ENCODE data around the gene SLC25A30. TPM values are rescaled to one million over a fixed set of nuclear protein-coding genes. Genes with fewer than 3 reads are reported as not detected.

Gene SLC25A30
- total and polyA plus RNA-seq, 2 of the 13 experiments (the other 11 are each of a cell fraction or from before 2014, with no cell fraction given): 19.6 to 22.5 TPM

DNA sequence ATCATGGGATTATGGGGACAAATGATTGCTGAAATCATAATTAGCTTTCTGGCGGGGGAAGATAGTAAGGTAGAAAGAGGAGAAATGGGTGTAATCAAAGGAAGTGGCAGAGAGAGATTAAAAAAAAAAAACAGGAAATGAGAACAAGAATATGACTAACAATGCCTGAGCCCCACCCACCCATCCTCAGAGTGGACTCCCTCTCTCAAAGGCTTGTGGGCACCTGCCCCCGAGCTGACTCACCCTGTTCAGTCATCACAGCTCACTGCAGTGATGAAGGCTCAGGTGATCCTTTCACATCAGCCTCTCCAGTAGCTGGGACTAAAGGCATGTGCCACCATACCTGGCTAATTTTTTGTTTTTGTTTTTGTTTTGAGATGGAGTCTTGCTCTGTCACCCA lies 50.8 kb downstream of the SLC25A30 start:
- DNase-seq (ENCODE audit: low spot score): peak; percentile 69

DNA sequence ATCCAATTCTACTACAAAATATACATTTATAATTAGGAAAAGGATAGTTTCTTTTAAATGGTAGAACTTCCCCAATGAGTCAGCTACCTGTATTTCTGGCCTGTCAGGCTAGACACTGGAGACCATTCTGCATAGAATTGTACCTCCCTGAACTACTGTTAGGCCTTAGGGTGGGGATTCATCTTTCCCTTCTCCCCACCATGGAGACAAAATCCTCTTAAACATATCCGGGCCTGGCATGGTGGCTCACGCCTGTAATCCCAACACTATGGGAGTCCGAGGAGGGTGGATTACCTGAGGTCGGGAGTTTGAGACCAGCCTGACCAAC lies 52.7 kb downstream of the SLC25A30 start:
- 96% methylated on average over 4 of the region's 4 CpGs for WGBS (ENCODE audit: low lambda C conversion rate)
- no peak for ATAC-seq
- TF ChIP-seq ZNF563 (CRISPR knock-in tag; IDR thresholded peaks at IDR 0.05): no peak
- TF ChIP-seq ZNF7 (CRISPR knock-in tag; IDR thresholded peaks at IDR 0.05): no peak
- no peak for TF ChIP-seq ZNF510 (CRISPR knock-in tag; IDR thresholded peaks at IDR 0.05; ENCODE audit: low read depth)
- no peak for TF ChIP-seq SNAPC5 (CRISPR knock-in tag; IDR thresholded peaks at IDR 0.05; ENCODE audit: borderline replicate concordance)
- TF ChIP-seq ZNF292 (CRISPR knock-in tag; IDR thresholded peaks at IDR 0.05; ENCODE audit: borderline replicate concordance, low read depth): no peak
- TF ChIP-seq CEBPB (IDR thresholded peaks at IDR 0.05; ENCODE audit: borderline replicate concordance, low read depth, low read length): no peak
- TF ChIP-seq ZNF383 (CRISPR knock-in tag; IDR thresholded peaks at IDR 0.05; ENCODE audit: borderline replicate concordance): no peak
- no peak for TF ChIP-seq ZNF230 (CRISPR knock-in tag; IDR thresholded peaks at IDR 0.05)
- no peak for TF ChIP-seq BRF2 (CRISPR knock-in tag; IDR thresholded peaks at IDR 0.05)
- no peak for TF ChIP-seq ZNF780A (CRISPR knock-in tag; IDR thresholded peaks at IDR 0.05)
- no peak for TF ChIP-seq ATRX (CRISPR knock-in tag; IDR thresholded peaks at IDR 0.05; ENCODE audit: borderline replicate concordance)
- TF ChIP-seq SIN3B (IDR thresholded peaks at IDR 0.05; ENCODE audit: low read length): no peak
- no peak for TF ChIP-seq ZNF260 (CRISPR knock-in tag; IDR thresholded peaks at IDR 0.05; ENCODE audit: borderline replicate concordance, low read depth)
- no peak for TF ChIP-seq NFYC (CRISPR knock-in tag; IDR thresholded peaks at IDR 0.05)
- no peak for TF ChIP-seq ZNF317 (CRISPR knock-in tag; IDR thresholded peaks at IDR 0.05)

More for the DNA sequence above, 50.8 kb downstream of the SLC25A30 start:
- no peaks in the 10 kb centered on the region for H3K27me3 ChIP-seq (ENCODE audit: control insufficient read depth in 1 of 2, insufficient read depth in 2 of 2, low read length in 2 of 2)
- WGBS (ENCODE audit: low lambda C conversion rate): 88% methylated on average over 2 of the region's 2 CpGs
- FAIRE-seq: no peak
- POLR2A ChIA-PET: interaction anchor here (1.0 kb wide), 1 partner anchor 21 kb away, joined by 3 read pairs; no protein-coding TSS in a partner anchor
- intact Hi-C loops (cut with micrococcal nuclease; ENCODE audit: unreplicated experiment): no loop called here
- no peak overlapping the region for H3K27ac ChIP-seq (ENCODE audit: extremely low read length, insufficient read depth, low read length)
- no TSS peak for BruUV-seq (replicated peaks)
- TF ChIP-seq FOSL2 (CRISPR knock-in tag; IDR thresholded peaks at IDR 0.05): peak; percentile 85
- no peak for TF ChIP-seq ZSCAN22 (CRISPR knock-in tag; IDR thresholded peaks at IDR 0.05)
- no peak for TF ChIP-seq ZNF501 (CRISPR knock-in tag; IDR thresholded peaks at IDR 0.05)
- TF ChIP-seq ARNTL (CRISPR knock-in tag; IDR thresholded peaks at IDR 0.05): no peak
- TF ChIP-seq MAF1 (CRISPR knock-in tag; IDR thresholded peaks at IDR 0.05; ENCODE audit: borderline replicate concordance): no peak
- H3K9me3 ChIP-seq (ENCODE audit: low read length): no peaks in the 10 kb centered on the region
- in situ Hi-C loops (cut with HindIII; ENCODE audit: extremely low pct_ligation_motif_present, low pct_unique_long_range_greater_than_20kb): no loop called here
- no peak overlapping the region for H3K4me3 ChIP-seq (replicated peaks in 1 of 3; ENCODE audit: insufficient read depth in 1 of 3, low read depth in 2 of 3, low read length in 3 of 3)
- H3K79me2 ChIP-seq (ENCODE audit: insufficient read depth, low read length): no peaks in the 10 kb centered on the region
- ATAC-seq: peak; percentile 50; the same call in 2 of the 3 replicates
- no peak overlapping the region for H2AFZ ChIP-seq (ENCODE audit: low read length)
- H4K20me1 ChIP-seq (ENCODE audit: insufficient read depth, low read length): no peaks in the 10 kb centered on the region
- H3K36me3 ChIP-seq (replicated peaks in 1 of 2; ENCODE audit: control insufficient read depth in 1 of 2, insufficient read depth in 2 of 2, low read length in 2 of 2): peaks cover 2 to 11% of the 10 kb centered on the region in 2 experiments; a peak in 4 of 5 replicates
- CTCF ChIA-PET (ENCODE audit: low intra/inter-chr PET ratio, low total read pairs): no interaction called here
- H3K9ac ChIP-seq (ENCODE audit: insufficient read depth, low read depth, low read length): no peak overlapping the region
- H3K4me2 ChIP-seq (ENCODE audit: low read depth, low read length): no peak overlapping the region
- peaks cover 18% of the 10 kb centered on the region for H3K4me1 ChIP-seq (ENCODE audit: insufficient read depth, low read length)

More for the DNA sequence above, 52.7 kb downstream of the SLC25A30 start:
- H3K27me3 ChIP-seq (ENCODE audit: control insufficient read depth in 1 of 2, insufficient read depth in 2 of 2, low read length in 2 of 2): no peaks in the 10 kb centered on the region
- in situ Hi-C loops (cut with HindIII; ENCODE audit: extremely low pct_ligation_motif_present, low pct_unique_long_range_greater_than_20kb) (no loop called here), intact Hi-C loops (cut with micrococcal nuclease; ENCODE audit: unreplicated experiment) (no loop called here)
- no peaks in the 10 kb centered on the region for H3K9me3 ChIP-seq (ENCODE audit: low read length)
- no peak overlapping the region for H3K9ac ChIP-seq (ENCODE audit: insufficient read depth, low read depth, low read length)
- CTCF ChIA-PET (ENCODE audit: low intra/inter-chr PET ratio, low total read pairs): no interaction called here
- POLR2A ChIA-PET: no interaction called here
- FAIRE-seq (no peak), DNase-seq (ENCODE audit: low spot score) (no peak)
- H2AFZ ChIP-seq (ENCODE audit: low read length): no peak overlapping the region
- BruUV-seq (replicated peaks): no TSS peak
- H3K36me3 ChIP-seq (replicated peaks in 1 of 2; ENCODE audit: control insufficient read depth in 1 of 2, insufficient read depth in 2 of 2, low read length in 2 of 2): peaks cover 3 to 5% of the 10 kb centered on the region in 2 experiments; a peak in 4 of 5 replicates
- no peaks in the 10 kb centered on the region for H3K79me2 ChIP-seq (ENCODE audit: insufficient read depth, low read length)
- H3K27ac ChIP-seq (ENCODE audit: extremely low read length, insufficient read depth, low read length): no peak overlapping the region
- H3K4me3 ChIP-seq (replicated peaks in 1 of 3; ENCODE audit: insufficient read depth in 1 of 3, low read depth in 2 of 3, low read length in 3 of 3): no peak overlapping the region
- no peaks in the 10 kb centered on the region for H4K20me1 ChIP-seq (ENCODE audit: insufficient read depth, low read length)
- peaks cover 18% of the 10 kb centered on the region for H3K4me1 ChIP-seq (ENCODE audit: insufficient read depth, low read length)
- H3K4me2 ChIP-seq (ENCODE audit: low read depth, low read length): no peak overlapping the region

Data from HepG2 (cell line).